ENCODE measurements around the gene GGA1. TPM values are rescaled to one million over a fixed set of nuclear protein-coding genes. Genes with fewer than 3 reads are reported as not detected.
A peak's percentile ranks its signal among the peaks of the same experiment; 100 is the strongest.

GGA1 gene
- total RNA-seq, 1 donor from 2014 or later = 43.1 TPM

- Mint-ChIP-seq H3K27ac (ENCODE audit: unreplicated experiment) (peak overlapping the region; percentile 95), H3K4me1 (ENCODE audit: low read depth, unreplicated experiment) (peaks cover 42% of the 10 kb centered on the region), H3K9me3 (ENCODE audit: unreplicated experiment) (no peaks in the 10 kb centered on the region), H3K27me3 (ENCODE audit: low read depth, unreplicated experiment) (no peaks in the 10 kb centered on the region), H3K36me3 (ENCODE audit: low read depth, unreplicated experiment) (peaks cover 4% of the 10 kb centered on the region), H3K4me3 (ENCODE audit: unreplicated experiment) (peak overlapping the region; percentile 85)
- Histone ChIP-seq H3K36me3 (ENCODE audit: insufficient read depth, low read length) (peaks cover 11% of the 10 kb centered on the region), H3K27ac (ENCODE audit: low read depth, low read length) (peak overlapping the region; percentile 92), H3K79me2 (ENCODE audit: insufficient read depth, low read length) (peaks cover 82% of the 10 kb centered on the region), H4K20me1 (ENCODE audit: insufficient read depth, low read length) (peaks cover 65% of the 10 kb centered on the region), H3K4me1 (ENCODE audit: insufficient read depth, low read length) (peaks cover 61% of the 10 kb centered on the region), H3K27me3 (ENCODE audit: insufficient read depth, low read length) (no peaks in the 10 kb centered on the region), H3K9ac (ENCODE audit: low read length) (peak overlapping the region; percentile 100), H3K4me3 (ENCODE audit: insufficient read depth, low read depth, low read length) (peak overlapping the region; percentile 51), H3K9me3 (ENCODE audit: insufficient read depth, low read depth, low read length) (no peaks in the 10 kb centered on the region), H3K4me2 (ENCODE audit: low read length) (peak overlapping the region; percentile 85), H2AFZ (ENCODE audit: low read depth, low read length) (no peak overlapping the region)
- FAIRE-seq (peak; percentile 99), DNase-seq (ENCODE audit: low read depth) (peak; percentile 96)
- TF ChIP-seq EZH2 (IDR thresholded peaks at IDR 0.05; ENCODE audit: insufficient read depth, low read length) (no peak), CTCF (IDR thresholded peaks at IDR 0.05; ENCODE audit: insufficient read depth, low read depth, low read length) (no peak)
These were observed 45.2 kb upstream of the GGA1 start for GRCh38 chr22:37563153-37564081.

- H3K27me3 ChIP-seq (ENCODE audit: insufficient read depth, low read length) = no peaks in the 10 kb centered on the region
- no peak for TF ChIP-seq CTCF (IDR thresholded peaks at IDR 0.05; ENCODE audit: insufficient read depth, low read depth, low read length)
- no peak for TF ChIP-seq EZH2 (IDR thresholded peaks at IDR 0.05; ENCODE audit: insufficient read depth, low read length)
- Mint-ChIP-seq H3K4me3 (ENCODE audit: unreplicated experiment) (peak overlapping the region; percentile 85), H3K4me1 (ENCODE audit: low read depth, unreplicated experiment) (peaks cover 43% of the 10 kb centered on the region), H3K9me3 (ENCODE audit: unreplicated experiment) (no peaks in the 10 kb centered on the region), H3K27me3 (ENCODE audit: low read depth, unreplicated experiment) (no peaks in the 10 kb centered on the region), H3K27ac (ENCODE audit: unreplicated experiment) (peak overlapping the region; percentile 95), H3K36me3 (ENCODE audit: low read depth, unreplicated experiment) (peaks cover 4% of the 10 kb centered on the region)
- FAIRE-seq = peak; percentile 59
- no peaks in the 10 kb centered on the region for H3K9me3 ChIP-seq (ENCODE audit: insufficient read depth, low read depth, low read length)
- H3K4me3 ChIP-seq (ENCODE audit: insufficient read depth, low read depth, low read length) = peak overlapping the region; percentile 51
- H3K79me2 ChIP-seq (ENCODE audit: insufficient read depth, low read length) = peaks cover 87% of the 10 kb centered on the region
- H3K9ac ChIP-seq (ENCODE audit: low read length) = peak overlapping the region; percentile 80
- peak overlapping the region; percentile 85 for H3K4me2 ChIP-seq (ENCODE audit: low read length)
- peak; percentile 76 for DNase-seq (ENCODE audit: low read depth)
- peak overlapping the region; percentile 92 for H3K27ac ChIP-seq (ENCODE audit: low read depth, low read length)
- H2AFZ ChIP-seq (ENCODE audit: low read depth, low read length) = no peak overlapping the region
- H3K4me1 ChIP-seq (ENCODE audit: insufficient read depth, low read length) = peaks cover 69% of the 10 kb centered on the region
- H4K20me1 ChIP-seq (ENCODE audit: insufficient read depth, low read length) = peaks cover 73% of the 10 kb centered on the region
- H3K36me3 ChIP-seq (ENCODE audit: insufficient read depth, low read length) = peaks cover 11% of the 10 kb centered on the region
These were observed 44.4 kb upstream of the GGA1 start for GRCh38 chr22:37564111-37564711.

Measured in astrocyte (in vitro differentiated cells and primary cell).